IPS DF 6.9 (cell line): ENCODE data around the gene CNTN5.

Experiments used
- DNase-seq: peaks from one replicate; pipeline ENCODE4 v3.0.0-alpha.2; 2013; ENCODE audit warnings: low read depth, low spot score
- H3K27ac ChIP-seq: one replicate; pipeline ENCODE4 v1.5.1; 2013; ENCODE audit warnings: low read length, control low read depth
- H3K27me3 ChIP-seq: 2 replicates; pipeline ENCODE4 v1.6.1; 2013; ENCODE audit warnings: mild to moderate bottlenecking, low read length; ENCODE audit not compliant: control insufficient read depth, insufficient read depth
- H3K36me3 ChIP-seq: 2 replicates; pipeline ENCODE4 v1.6.1; 2013; ENCODE audit warnings: low read length; ENCODE audit not compliant: control insufficient read depth, insufficient read depth
- H3K4me1 ChIP-seq: 2 replicates; pipeline ENCODE4 v1.6.1; 2013; ENCODE audit warnings: low read length; ENCODE audit not compliant: control insufficient read depth, insufficient read depth
- H3K4me3 ChIP-seq: 2 replicates; pipeline ENCODE4 v1.5.1; 2013; ENCODE audit warnings: mild to moderate bottlenecking, low read length
- H3K9me3 ChIP-seq: 2 replicates; pipeline ENCODE4 v1.6.1; 2013; ENCODE audit warnings: low read length, inconsistent platforms; ENCODE audit not compliant: control insufficient read depth, insufficient read depth
- WGBS: extraction: QIAGEN DNeasy Blood & Tissue Kit; methylation state at CpG from one replicate; pipeline ENCODE4 v1.1.7; 2013; ENCODE audit warnings: mixed read lengths, missing lambda C conversion rate; ENCODE audit not compliant: insufficient read length, insufficient coverage; 5-methylcytosine and 5-hydroxymethylcytosine counted together

Gene CNTN5

DNA sequence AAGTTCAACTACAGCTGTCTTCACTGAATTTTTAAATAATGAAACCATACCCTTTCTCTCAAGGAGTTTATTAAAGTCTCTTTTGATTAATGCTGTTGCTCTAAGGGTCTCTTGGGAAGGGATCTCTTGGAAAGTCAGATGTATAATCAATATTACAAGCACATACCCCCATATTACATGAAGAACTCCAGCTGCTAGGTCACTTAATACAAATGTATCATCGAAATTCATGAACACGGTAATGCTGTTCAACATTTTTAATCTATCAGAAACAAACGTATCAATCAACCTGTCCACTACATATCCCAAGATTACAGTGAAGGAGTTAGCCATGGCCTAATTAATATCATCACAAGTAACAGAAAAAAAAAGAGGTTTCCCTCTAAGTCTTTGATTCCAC is 1283.1 kb downstream of the CNTN5 start:
- Histone ChIP-seq H3K27me3 (no peaks in the 10 kb centered on the region), H3K4me1 (no peaks in the 10 kb centered on the region), H3K36me3 (no peaks in the 10 kb centered on the region), H3K27ac (no peak overlapping the region), H3K4me3 (no peak overlapping the region), H3K9me3 (no peaks in the 10 kb centered on the region)
- WGBS: no CpG with 5 or more reads among the region's 3 CpGs
- no peak for DNase-seq

DNA sequence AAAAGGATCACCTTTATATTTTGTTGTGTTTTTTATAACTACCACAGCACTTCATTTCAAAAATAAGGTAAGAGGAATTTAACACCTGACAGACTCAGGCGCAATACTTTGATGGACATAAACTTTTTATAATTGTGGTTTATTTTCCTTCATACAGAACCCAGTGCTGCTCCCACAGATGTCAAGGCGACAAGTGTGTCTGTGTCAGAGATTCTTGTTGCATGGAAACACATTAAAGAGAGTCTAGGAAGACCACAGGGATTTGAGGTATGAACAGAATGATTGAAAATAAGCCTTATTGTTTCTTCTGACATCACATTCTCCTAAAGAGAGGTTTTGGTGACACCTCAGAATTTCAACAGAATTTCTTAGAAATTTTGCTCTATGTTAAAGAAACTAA is 1287.5 kb downstream of the CNTN5 start:
- H3K36me3 ChIP-seq: no peaks in the 10 kb centered on the region

DNA sequence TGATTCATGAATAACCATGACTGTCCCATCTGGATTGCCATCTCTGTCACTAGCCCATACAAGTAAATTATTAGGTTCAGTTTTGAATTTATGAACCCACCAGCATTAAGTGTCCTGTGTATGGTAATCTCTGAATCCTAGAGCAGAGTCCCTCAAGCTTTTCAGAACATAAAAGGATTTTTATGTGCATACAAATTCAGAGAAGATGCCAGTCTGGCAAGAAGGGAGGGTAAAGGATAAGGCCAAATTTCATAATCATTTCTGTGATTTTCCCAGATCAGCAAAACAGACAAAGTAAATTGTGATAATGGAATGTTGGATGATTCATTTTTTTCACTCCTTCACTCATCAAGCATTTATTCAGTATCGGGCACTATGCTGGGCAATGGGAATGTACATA is 1295.2 kb downstream of the CNTN5 start:
- no peak overlapping the region for H3K4me3 ChIP-seq
- no peaks in the 10 kb centered on the region for H3K4me1 ChIP-seq
- H3K27me3 ChIP-seq: no peaks in the 10 kb centered on the region
- H3K27ac ChIP-seq: no peak overlapping the region
- H3K36me3 ChIP-seq: no peaks in the 10 kb centered on the region
- H3K9me3 ChIP-seq: no peaks in the 10 kb centered on the region
- WGBS: no CpG with 5 or more reads among the region's 1 CpG
- DNase-seq: no peak

More for the DNA sequence above, 1287.5 kb downstream of the CNTN5 start:
- WGBS: no CpG with 5 or more reads among the region's 2 CpGs
- Histone ChIP-seq H3K27me3 (no peaks in the 10 kb centered on the region), H3K27ac (no peak overlapping the region), H3K4me3 (no peak overlapping the region), H3K4me1 (no peaks in the 10 kb centered on the region), H3K9me3 (no peaks in the 10 kb centered on the region)
- no peak for DNase-seq

DNA sequence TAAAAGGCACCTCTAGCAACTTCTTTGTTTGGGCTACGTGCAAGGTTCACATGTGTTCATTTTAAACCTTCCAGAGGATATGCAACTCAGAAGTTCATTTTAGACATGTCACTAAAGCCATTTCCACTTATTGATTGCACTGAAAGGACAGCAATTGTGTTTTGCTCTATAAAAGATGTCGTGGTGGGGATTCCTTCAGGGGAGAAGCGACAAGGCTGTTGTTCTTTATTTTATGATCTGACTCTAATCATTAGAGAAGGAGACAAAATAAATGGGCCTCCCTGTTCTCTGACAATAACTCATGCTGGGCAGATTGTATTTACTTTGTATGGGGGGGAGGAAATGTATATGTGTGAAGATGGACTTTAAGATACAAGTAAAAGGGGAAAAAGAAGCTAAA is 1296.2 kb downstream of the CNTN5 start:
- no CpG with 5 or more reads among the region's 3 CpGs for WGBS
- Histone ChIP-seq H3K4me1 (no peaks in the 10 kb centered on the region), H3K4me3 (no peak overlapping the region), H3K9me3 (no peaks in the 10 kb centered on the region), H3K36me3 (no peaks in the 10 kb centered on the region), H3K27me3 (no peaks in the 10 kb centered on the region), H3K27ac (no peak overlapping the region)
- DNase-seq: no peak

DNA sequence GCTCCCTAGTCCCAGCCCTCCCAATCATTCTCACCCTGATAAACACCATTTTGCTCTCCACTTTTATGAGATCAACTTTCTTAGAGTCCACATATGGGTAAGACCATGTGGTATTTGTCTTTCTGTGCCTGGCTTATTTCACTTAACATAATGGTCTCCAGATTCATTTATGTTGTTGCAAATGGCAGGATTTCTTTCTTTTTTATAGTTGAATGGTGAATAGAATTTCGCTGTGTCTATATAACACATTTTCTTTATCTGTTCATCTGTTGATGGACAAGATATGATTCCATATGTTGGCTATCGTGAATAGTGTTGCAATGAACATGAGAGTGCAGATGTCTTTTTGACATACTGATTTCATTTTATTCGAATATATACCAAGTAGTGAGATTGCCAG is 1298.9 kb downstream of the CNTN5 start:
- no CpG with 5 or more reads among the region's 3 CpGs for WGBS

DNA sequence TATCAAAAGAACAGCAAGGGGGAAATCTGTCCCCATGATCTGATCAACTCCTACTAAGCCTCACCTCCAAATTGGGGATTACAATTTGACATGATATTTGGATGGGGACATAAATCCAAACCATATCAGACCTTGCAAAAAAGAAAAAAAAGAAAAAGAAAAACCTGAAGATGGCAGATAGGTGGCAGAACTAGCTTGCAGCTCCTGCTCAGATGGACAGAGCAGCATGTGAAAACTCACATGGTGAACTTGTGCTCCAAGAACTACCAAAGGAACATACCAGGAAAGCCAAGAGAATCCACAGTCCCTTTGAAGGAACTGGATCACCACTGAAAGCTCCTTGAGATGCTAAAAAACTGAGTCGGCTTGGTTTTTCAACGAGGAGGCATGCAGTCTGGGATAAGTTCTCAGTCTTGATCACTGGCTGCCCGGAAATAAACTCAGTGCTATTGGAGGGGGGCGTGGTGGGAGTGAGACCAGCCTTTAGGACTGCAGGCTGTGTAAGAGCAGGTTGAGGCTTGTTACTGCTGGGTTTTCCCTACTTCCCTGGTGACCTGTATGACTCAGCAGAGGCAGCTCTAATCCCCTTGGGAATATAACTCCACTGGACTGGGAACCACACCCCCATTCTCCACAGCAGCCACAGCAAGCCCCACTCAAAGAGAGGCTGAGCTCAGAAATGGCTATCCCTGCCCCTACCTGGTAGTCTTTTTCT is 1308.0 kb downstream of the CNTN5 start:
- no peaks in the 10 kb centered on the region for H3K9me3 ChIP-seq
- no CpG with 5 or more reads among the region's 4 CpGs for WGBS
- H3K4me1 ChIP-seq: no peaks in the 10 kb centered on the region
- no peaks in the 10 kb centered on the region for H3K36me3 ChIP-seq
- no peak overlapping the region for H3K4me3 ChIP-seq
- no peak for DNase-seq
- no peak overlapping the region for H3K27ac ChIP-seq
- no peaks in the 10 kb centered on the region for H3K27me3 ChIP-seq

More for the DNA sequence above, 1298.9 kb downstream of the CNTN5 start:
- no peak overlapping the region for H3K27ac ChIP-seq
- no peak for DNase-seq
- no peaks in the 10 kb centered on the region for H3K27me3 ChIP-seq
- no peak overlapping the region for H3K4me3 ChIP-seq
- no peaks in the 10 kb centered on the region for H3K36me3 ChIP-seq
- H3K9me3 ChIP-seq: no peaks in the 10 kb centered on the region
- H3K4me1 ChIP-seq: no peaks in the 10 kb centered on the region

DNA sequence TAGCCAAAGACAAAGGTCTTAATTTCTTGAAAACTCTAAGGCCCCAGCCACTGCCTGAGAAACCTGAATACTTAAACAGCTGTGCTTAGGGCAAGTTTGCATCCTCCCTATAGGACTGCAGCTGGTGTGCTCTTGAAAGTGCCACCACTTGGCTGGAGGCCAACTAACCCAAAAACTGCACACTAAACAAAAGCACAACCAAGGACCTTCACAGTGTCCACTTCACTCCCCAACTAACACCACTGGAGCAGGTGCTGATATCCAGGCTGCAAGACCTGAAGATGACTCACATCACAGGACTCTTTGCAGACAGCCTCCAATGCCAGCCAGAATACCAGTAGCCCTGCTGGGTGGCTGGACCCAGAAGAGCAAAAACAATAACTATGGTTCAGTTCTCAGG is 1308.6 kb downstream of the CNTN5 start:
- H3K9me3 ChIP-seq: no peaks in the 10 kb centered on the region
- H3K4me1 ChIP-seq: no peaks in the 10 kb centered on the region
- DNase-seq: no peak
- H3K27ac ChIP-seq: no peak overlapping the region
- no peaks in the 10 kb centered on the region for H3K27me3 ChIP-seq
- no peak overlapping the region for H3K4me3 ChIP-seq
- no peaks in the 10 kb centered on the region for H3K36me3 ChIP-seq

DNA sequence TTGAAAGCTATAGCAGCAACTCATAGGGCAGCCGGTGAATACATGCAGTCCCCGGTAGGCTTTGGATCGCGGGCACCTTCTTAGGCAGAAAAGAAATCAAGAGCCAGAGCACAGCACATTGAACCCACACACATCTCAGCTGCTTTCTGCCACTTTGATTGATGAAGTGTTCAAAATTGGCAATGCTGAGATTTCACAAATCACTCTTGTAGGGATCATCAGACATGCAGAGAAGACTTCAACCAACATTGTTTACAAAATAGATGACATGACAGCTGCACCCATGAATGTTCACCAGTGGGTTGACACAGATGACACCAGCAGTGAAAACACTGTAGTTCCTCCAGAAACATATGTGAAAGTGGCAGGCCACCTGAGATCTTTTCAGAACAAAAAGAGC is 1316.1 kb downstream of the CNTN5 start:
- DNase-seq: no peak
- Histone ChIP-seq H3K36me3 (no peaks in the 10 kb centered on the region), H3K9me3 (no peaks in the 10 kb centered on the region), H3K27ac (no peak overlapping the region), H3K4me3 (no peak overlapping the region), H3K27me3 (no peaks in the 10 kb centered on the region), H3K4me1 (peaks cover 1% of the 10 kb centered on the region; the same call in 1 of the 2 replicates)
- no CpG with 5 or more reads among the region's 4 CpGs for WGBS

DNA sequence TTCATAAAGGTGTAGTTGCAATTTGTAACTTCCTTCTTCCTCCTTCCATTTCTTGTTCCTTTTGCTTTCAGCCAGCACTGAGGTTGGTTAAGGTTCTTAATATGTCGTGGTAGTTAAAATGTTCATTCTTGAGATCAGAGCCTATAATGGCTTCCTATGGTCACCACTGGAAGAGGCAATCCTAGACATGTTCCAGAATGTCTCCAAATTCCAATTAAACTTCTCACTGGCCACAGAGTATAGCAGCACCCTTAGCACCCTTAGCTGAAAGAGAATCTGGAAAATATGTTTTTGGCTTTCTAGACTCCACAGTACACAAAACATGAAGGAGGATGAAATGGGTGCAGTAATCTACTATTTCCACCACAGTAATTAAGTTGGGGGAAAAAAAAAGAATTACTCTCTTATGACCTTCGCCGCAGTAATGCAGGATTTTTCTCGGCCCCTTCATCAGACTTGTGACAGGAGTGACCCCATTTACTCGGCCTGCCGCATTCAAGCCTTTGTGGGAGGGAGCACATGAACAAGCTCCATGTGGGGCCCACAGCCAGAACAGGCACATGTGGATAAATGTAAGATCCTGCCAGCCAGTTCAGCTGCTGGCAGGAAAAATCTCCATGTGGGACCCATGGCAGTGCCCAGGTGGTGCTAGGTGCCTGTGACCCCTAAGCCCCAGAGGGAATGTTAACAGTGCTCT is 1317.5 kb downstream of the CNTN5 start:
- Histone ChIP-seq H3K36me3 (no peaks in the 10 kb centered on the region), H3K27me3 (no peaks in the 10 kb centered on the region), H3K4me1 (peaks cover 1% of the 10 kb centered on the region; the same call in 1 of the 2 replicates), H3K9me3 (no peaks in the 10 kb centered on the region), H3K27ac (no peak overlapping the region), H3K4me3 (no peak overlapping the region)
- WGBS: no CpG with 5 or more reads among the region's 6 CpGs
- no peak for DNase-seq

DNA sequence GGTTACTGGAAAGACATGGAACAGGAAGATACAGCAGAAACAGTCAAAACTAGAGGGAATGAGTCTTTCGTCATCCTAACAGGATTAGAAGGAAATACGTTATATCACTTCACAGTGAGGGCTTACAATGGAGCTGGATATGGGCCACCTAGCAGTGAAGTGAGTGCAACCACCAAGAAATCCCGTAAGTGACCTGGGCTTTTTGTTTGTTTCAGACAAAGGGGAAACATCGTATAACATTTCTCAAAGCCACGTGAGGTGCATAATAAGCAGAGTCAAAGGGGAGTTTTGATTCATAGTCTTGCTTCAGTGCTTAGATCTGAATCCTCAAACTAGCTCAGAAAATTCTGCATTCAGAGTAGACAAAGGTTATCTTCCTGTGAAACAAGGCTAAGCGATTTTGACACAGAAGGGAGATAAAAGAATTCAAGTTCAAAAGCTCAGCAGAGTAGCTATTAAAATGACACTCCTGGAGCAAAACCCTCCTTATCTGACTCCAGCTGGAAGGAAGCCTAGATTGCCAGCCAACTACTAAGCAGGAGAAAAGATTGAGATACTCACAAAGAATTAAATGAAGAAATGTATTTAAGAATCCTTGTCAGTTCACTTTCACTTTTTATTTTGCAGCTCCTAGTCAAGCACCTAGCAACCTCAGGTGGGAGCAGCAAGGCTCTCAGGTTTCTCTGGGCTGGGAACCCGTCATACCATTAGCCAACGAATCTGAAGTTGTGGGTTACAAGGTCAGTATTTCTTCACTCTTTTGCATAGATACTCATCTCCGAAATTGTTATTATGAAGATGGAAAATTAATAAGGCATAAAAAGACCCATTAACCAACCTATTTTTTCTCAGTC is 1319.9 kb downstream of the CNTN5 start:
- no peaks in the 10 kb centered on the region for H3K27me3 ChIP-seq
- no peak for DNase-seq
- H3K4me1 ChIP-seq: peaks cover 1% of the 10 kb centered on the region; the same call in 1 of the 2 replicates
- H3K4me3 ChIP-seq: no peak overlapping the region
- no peak overlapping the region for H3K27ac ChIP-seq
- no peaks in the 10 kb centered on the region for H3K36me3 ChIP-seq
- no CpG with 5 or more reads among the region's 9 CpGs for WGBS
- no peaks in the 10 kb centered on the region for H3K9me3 ChIP-seq
